Kidney epithelial cell (primary cell): ENCODE measurements around the gene NCL. TPM values are rescaled to one million over a fixed set of nuclear protein-coding genes. Genes with fewer than 3 reads are reported as not detected.
"Not testable (repeated sequence)": the region's sequence is repeated elsewhere in the genome, so short reads cannot be mapped to it uniquely, and the experiment has no call there.

Source experiments
- DNase-seq: peaks from one replicate; pipeline ENCODE4 v3.0.0-alpha.2; 2010; ENCODE audit warnings: low read depth
- H3K27me3 ChIP-seq: 2 replicates; pipeline ENCODE4 v1.6.0; 2011; ENCODE audit warnings: low read length; ENCODE audit not compliant: control insufficient read depth, insufficient read depth
- H3K36me3 ChIP-seq: 2 replicates; pipeline ENCODE4 v1.5.1; 2011; ENCODE audit warnings: low read length; ENCODE audit not compliant: control insufficient read depth, insufficient read depth
- H3K4me3 ChIP-seq: 2 replicates; pipeline ENCODE4 v1.5.1; 2011; ENCODE audit warnings: low read depth, mild to moderate bottlenecking, control low read depth, low read length
- total RNA-seq: library from RNA; depleted of rRNA; stranded (reverse); fragments of >200 nt; gene quantifications from 2 replicates; pipeline ENCODE4 v1.2.3, GENCODE V29; 2015
- TF ChIP-seq, protein P1 (sequence below): IDR thresholded peaks from 2 replicates; pipeline ENCODE4 v1.5.1; 2011; ENCODE audit warnings: mild to moderate bottlenecking, moderate library complexity, low read length, control low read depth, inconsistent platforms; ENCODE audit not compliant: insufficient read depth, poor library complexity, severe bottlenecking

NCL gene
- total RNA-seq, 1 donor from 2014 or later, result 160 TPM

DNA sequence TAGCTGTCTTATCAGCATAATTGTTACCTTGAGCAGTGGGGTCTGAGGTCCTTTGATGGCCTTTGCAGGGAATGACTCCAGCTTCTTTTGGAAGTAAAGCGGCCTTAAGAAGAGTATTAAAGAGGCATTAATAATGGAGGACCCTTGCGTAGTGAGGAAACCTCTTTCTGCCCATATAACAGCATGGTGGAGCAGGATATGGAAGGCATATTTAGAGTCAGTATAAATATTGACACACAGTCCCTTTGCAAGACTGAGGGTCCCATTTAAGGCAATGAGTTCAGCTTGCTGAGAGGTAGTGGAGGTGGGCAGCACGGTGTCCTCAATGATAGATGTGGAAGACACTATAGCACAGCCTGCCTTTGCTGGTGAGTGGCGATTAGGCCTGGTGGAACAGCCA is 32.7 kb downstream of the NCL start:
- TF ChIP-seq, protein P1, sequence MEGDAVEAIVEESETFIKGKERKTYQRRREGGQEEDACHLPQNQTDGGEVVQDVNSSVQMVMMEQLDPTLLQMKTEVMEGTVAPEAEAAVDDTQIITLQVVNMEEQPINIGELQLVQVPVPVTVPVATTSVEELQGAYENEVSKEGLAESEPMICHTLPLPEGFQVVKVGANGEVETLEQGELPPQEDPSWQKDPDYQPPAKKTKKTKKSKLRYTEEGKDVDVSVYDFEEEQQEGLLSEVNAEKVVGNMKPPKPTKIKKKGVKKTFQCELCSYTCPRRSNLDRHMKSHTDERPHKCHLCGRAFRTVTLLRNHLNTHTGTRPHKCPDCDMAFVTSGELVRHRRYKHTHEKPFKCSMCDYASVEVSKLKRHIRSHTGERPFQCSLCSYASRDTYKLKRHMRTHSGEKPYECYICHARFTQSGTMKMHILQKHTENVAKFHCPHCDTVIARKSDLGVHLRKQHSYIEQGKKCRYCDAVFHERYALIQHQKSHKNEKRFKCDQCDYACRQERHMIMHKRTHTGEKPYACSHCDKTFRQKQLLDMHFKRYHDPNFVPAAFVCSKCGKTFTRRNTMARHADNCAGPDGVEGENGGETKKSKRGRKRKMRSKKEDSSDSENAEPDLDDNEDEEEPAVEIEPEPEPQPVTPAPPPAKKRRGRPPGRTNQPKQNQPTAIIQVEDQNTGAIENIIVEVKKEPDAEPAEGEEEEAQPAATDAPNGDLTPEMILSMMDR, result no peak
- no peaks in the 10 kb centered on the region for H3K36me3 ChIP-seq
- H3K4me3 ChIP-seq, result no peak overlapping the region
- DNase-seq, result no peak
- H3K27me3 ChIP-seq, result no peaks in the 10 kb centered on the region

DNA sequence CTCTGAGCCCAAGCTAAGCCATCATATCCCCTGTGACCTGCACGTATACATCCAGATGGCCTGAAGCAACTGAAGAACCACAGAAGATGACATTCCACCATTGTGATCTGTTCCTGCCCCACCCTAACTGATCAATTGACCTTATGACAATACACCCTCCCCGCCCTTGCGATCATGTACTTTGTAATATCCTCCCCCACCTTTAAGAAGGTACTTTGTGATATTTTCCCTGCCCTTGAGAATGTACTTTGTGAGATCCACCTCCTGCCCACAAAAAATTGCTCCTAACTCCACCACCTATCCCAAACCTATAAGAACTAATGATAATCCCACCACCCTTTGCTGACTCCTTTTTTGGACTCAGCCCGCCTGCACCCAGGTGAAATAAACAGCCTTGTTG is 33.8 kb downstream of the NCL start:
- H3K27me3 ChIP-seq, H3K36me3 ChIP-seq, DNase-seq, H3K4me3 ChIP-seq: not testable (repeated sequence)

DNA sequence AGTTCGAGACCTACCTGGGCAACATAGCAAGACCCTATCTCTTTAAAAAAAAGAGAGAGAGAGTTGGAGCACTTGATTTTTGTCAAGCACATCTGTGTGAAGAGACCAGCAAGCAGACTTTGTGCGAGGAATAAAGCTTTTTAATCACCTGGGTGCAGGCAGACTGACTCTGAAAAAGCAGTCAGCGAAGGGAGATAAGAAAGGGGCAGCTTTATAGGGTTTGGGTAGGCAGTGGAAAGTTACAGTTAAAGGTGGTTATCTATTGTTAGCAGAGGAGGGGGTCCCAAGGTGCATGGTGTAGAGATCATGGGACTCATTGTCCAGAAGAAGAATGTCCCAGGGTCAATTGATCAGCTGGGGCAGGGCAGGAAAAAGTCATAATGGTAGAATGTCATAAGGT is 34.4 kb downstream of the NCL start:
- no peaks in the 10 kb centered on the region for H3K36me3 ChIP-seq
- H3K4me3 ChIP-seq, result no peak overlapping the region
- TF ChIP-seq, protein P1, result no peak
- no peaks in the 10 kb centered on the region for H3K27me3 ChIP-seq
- DNase-seq, result no peak

DNA sequence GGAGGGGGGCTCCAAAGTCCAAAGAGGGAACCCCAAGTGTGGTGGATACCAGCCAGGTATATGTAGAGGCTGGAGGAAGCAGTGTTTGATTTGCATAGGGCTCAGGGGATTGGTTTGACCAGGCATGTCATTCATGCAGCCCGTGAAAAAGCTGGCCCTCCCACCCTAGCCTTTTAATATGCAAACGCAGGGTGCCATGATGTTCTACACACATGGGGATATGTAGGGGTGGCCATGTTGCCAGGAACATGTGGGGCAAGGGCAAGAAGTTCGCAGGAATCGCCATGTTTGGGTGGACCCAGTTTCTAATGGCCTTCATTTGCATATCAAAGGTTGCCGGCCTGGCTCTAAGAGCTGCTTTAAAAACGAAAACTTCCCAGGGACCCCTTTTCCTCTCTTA is 35.1 kb downstream of the NCL start:
- H3K27me3 ChIP-seq, result no peaks in the 10 kb centered on the region
- TF ChIP-seq, protein P1, result no peak
- H3K4me3 ChIP-seq, result no peak overlapping the region
- DNase-seq, result no peak
- H3K36me3 ChIP-seq, result no peaks in the 10 kb centered on the region

DNA sequence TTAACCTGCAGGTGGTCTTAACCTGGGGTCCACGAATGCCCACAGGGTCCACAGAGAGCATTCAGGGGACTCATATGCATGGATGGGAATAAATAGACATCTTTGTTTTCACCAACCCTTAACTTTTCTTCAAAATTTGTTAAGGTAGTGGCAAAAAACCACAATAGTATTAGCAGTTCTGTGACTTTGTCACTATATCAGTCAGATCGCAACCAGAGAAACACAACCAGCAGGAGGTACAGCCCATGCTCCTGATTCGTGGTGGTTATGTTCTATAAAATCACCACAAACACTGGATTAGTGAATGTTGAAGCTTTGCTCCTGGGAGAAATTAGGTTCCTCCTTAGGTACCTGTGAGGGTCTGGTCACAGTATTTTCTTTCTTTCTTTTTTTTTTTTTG is 37.2 kb downstream of the NCL start:
- Histone ChIP-seq H3K4me3 (no peak overlapping the region), H3K27me3 (no peaks in the 10 kb centered on the region), H3K36me3 (no peaks in the 10 kb centered on the region)
- TF ChIP-seq, protein P1, result no peak
- no peak for DNase-seq

DNA sequence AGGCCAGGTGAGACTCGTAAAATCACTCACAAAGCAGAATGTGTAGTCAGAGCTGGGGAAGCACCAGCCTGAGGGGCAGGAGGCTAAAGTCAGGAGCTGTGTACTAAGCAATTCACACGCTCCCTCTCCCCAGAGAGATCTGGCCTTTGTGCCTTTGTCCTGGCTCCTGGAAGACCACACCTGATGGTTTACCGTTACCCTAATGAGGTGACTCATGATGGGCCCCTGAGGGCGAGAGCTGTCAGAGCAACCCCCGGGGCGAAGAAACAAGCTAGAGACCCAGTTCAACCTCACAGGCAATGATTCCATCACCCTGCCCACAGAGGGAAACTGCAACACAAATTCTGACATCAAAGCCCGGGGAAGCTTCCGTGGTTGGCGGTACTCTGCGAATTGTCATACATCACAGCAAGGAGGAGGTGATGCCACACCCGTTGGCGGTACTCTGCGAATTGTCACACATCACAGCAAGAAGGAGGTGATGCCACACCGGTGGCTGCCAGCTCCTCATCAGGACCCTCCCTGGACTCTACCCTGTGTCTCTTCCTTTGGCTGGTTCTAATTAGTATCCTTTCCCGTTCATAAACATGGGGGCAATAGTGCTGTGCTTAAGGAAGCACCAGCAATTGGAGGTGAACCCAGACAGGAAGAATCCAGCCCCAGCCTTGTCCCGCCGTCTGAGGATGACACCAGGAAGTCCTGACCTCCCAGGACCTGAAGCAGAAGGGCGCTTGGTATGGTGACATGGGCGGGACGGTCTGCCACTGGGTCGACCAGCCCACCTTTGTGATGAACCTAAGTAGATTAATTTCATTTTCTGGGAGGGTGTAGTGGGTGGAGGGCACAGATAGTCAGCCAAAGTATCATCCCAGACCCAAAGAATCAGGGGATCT is 38.2 kb downstream of the NCL start:
- no peak for DNase-seq
- Histone ChIP-seq H3K36me3 (no peaks in the 10 kb centered on the region), H3K27me3 (no peaks in the 10 kb centered on the region), H3K4me3 (no peak overlapping the region)
- TF ChIP-seq, protein P1, result no peak
